ENCODE results near the gene MSMB.

DNA sequence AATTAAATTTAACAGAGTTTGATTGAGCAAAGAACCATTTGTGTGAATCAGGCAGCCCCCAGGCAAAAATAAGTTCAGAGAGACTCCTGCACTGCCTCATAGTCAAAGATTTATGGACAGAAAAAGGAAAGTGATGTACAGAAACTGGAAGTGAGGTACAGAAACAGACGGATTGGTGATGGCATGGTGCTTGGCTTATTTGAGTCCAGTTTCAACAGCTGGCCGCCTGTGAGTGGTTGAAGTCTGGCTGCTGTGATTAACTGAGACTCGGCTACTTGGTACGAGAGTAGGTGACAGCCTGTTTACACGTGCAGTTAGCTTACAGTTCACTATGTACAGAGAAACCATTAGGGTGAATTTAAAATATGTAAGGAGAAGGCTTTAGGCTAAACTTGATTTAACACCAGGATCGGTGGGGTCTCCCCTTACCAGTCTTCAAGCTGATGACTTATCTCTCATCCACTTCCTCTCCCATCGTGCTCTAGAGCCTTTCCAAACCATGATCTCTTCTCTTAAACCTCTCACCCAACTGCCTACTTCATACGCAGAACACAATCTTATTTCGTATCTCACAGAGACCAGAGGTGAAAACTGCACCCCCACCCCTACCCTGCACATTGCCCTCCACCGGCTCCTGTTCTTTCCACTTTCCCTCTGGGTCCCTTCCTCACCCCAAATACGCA is 5.0 kb upstream of the MSMB start:
- TF ChIP-seq CTCF (IDR thresholded peaks at IDR 0.05): no peak
- no peak for TF ChIP-seq POLR2A (IDR thresholded peaks at IDR 0.05)
